SK-N-MC (cell line): Measurements from ENCODE around the gene FAM25C.
"Not testable (repeated sequence)": the region's sequence is repeated elsewhere in the genome, so short reads cannot be mapped to it uniquely, and the experiment has no call there.

Source experiments
- EZH2 ChIP-seq: fragments of 200-600 bp; sonication (generic); IDR thresholded peaks from one replicate; pipeline ENCODE4 v1.6.1; 2017; ENCODE audit warnings: antibody characterized with exemption
- FOXP2 ChIP-seq: optimal IDR thresholded peaks from 2 replicates; pipeline ENCODE3; 2011; ENCODE audit warnings: mild to moderate bottlenecking, moderate library complexity; ENCODE audit not compliant: insufficient read depth; ENCODE audit errors: extremely low read length, control extremely low read depth
- POLR2AphosphoS5 ChIP-seq: IDR thresholded peaks from 2 replicates; pipeline ENCODE4 v1.6.1; 2012; ENCODE audit warnings: mild to moderate bottlenecking, low read depth, low read length, borderline replicate concordance

DNA sequence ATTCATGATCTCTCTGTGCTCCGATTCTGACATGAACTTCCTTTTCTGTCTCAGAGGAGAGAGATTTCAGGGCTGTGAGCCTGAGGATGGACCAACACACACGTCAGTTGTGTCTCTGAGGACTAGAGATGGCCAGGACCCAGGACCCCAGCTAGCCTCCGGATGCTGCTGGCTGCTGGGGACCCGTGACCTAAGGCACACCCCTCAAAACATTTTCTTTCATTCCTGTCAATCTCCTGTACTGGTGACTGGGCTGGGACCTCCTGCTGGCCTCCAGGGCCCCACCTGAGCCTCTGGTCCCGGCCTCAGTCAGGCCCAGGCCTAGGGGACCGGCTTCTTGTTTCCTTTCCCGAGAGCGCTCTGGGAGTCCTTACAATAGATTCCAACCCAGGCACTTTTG is 42.4 kb downstream of the FAM25C start:
- TF ChIP-seq POLR2AphosphoS5, EZH2, FOXP2: not testable (repeated sequence)
